GM18526 (cell line): Measurements from ENCODE around the gene MAZ.

Experiments
- POLR2A ChIP-seq: IDR thresholded peaks from 3 replicates; pipeline ENCODE4 v1.6.1; 2011; ENCODE audit not compliant: insufficient read length; ENCODE audit errors: extremely low read depth

Gene MAZ

DNA sequence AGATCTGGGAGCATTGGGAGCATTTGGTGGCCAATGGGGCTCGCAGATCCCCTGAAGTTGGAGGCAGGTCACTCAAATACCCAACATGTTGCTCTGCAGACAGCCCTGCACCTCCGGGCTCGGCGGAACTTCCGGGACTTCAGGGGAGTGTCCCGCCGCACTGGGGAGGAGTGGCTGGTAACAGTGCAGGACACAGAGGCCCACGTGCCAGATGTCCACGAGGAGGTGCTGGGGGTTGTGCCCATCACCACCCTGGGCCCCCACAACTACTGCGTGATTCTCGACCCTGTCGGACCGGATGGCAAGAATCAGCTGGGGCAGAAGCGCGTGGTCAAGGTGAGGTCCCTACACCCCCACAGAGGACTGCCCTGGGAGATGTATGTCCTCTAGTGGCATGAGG lies 30.3 kb downstream of the MAZ start:
- no peak for TF ChIP-seq POLR2A

DNA sequence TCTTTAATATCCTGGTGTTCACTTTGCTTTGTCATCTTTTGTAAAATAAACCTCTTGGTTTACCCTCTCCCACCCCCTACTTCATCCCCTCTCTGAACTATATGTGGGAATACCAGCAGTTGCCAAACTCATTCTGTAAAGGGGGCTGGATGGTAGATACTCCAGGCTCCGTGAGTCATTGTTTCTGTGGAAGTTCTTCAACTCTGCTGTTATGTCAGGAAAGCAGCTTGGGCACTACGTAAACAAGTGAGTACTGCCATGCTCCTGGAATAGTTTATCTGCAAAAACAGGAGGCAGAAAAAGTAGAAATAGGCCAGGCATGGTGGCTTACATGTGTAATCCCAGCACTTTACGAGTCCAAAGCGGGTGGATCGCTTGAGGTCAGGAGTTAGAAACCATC lies 31.5 kb downstream of the MAZ start:
- TF ChIP-seq POLR2A = no peak

DNA sequence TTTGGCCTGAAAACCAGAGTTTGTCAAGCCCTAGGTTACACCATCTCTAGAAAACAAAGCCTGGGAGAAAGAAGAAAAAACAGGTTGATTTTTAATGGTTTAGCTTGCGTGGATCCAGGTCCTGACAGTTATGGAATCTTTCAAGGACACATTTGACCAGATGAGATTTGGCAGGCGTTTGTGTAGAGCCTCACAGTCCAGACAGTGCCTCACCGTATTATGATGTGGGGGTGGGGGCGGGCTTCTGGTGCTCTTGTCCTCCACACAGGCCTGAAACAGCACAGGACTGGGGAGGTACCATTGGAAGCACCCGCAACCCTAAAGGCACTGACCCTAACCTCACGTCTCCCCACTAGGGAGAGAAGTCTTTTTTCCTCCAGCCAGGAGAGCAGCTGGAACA lies 33.5 kb downstream of the MAZ start:
- no peak for TF ChIP-seq POLR2A

DNA sequence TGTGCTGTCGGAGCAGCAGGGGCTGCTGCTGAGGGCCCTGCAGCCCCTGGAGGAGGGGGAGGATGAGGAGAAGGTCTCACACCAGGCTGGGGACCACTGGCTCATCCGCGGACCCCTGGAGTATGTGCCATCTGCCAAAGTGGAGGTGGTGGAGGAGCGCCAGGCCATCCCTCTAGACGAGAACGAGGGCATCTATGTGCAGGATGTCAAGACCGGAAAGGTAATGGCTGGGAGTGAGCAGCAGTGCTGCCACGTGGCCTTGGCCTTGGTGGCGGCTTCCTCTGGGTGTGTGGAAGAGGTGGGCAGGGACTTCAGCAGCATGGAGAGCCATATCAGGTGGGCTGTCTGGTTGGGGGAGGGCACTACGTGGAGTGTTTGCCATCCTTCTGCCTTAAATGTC lies 33.9 kb downstream of the MAZ start:
- TF ChIP-seq POLR2A = no peak

DNA sequence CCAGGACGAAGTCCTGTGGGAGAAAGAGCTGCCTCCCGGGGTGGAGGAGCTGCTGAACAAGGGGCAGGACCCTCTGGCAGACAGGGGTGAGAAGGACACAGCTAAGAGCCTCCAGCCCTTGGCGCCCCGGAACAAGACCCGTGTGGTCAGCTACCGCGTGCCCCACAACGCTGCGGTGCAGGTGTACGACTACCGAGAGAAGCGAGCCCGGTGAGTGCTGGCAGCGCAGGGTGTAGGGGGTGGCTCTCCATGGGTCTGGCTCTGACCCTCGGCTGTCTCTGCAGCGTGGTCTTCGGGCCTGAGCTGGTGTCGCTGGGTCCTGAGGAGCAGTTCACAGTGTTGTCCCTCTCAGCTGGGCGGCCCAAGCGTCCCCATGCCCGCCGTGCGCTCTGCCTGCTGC lies 35.3 kb downstream of the MAZ start:
- TF ChIP-seq POLR2A = no peak

DNA sequence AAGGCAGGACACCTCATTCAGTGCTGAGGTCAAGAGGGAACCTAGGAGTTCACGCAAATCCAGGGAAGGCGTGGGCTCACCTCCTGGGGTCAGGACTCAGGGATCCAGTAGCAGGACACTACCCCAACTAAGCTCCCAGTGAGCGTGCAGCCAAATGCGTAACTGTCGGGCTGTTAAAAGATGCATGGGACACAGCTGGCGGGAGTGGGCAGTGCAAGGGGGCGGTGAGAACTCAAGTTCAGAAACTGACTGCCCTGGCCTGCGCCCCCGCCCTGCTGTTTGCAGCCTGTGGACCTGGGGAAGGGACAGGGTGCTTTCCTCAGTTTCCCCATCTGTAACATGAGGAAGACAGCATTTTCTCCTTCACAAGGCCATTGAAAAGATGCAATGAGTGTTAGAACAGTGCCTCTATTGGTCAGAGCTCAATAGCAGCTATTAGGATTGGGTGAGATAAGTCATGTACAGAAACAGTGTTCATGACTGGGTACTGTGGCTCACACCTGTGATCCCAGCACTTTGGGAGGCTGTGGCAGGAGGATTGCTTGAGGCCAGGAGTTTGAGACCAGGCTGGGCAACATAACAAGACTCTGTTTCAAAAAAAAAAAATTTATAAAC lies 36.5 kb downstream of the MAZ start:
- TF ChIP-seq POLR2A = no peak

DNA sequence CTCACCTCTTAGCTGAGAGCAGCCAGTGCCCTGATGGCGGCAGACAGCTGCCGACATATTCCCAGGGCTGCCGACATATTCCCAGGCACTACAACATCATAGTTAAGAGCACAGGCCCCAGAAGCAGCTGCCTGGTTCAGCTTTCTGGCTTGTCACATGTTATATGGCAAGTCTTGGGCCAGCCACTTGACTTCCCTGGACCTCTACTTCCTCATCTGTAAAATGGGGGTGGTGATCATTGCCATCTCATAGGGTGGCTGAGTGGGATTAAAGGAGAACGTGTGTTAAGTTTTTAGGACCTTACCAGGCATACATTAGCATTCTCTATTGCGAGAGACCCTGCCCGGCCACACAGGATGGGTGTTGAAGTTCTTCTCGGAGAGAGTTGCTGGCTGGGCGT lies 37.6 kb downstream of the MAZ start:
- TF ChIP-seq POLR2A = no peak

DNA sequence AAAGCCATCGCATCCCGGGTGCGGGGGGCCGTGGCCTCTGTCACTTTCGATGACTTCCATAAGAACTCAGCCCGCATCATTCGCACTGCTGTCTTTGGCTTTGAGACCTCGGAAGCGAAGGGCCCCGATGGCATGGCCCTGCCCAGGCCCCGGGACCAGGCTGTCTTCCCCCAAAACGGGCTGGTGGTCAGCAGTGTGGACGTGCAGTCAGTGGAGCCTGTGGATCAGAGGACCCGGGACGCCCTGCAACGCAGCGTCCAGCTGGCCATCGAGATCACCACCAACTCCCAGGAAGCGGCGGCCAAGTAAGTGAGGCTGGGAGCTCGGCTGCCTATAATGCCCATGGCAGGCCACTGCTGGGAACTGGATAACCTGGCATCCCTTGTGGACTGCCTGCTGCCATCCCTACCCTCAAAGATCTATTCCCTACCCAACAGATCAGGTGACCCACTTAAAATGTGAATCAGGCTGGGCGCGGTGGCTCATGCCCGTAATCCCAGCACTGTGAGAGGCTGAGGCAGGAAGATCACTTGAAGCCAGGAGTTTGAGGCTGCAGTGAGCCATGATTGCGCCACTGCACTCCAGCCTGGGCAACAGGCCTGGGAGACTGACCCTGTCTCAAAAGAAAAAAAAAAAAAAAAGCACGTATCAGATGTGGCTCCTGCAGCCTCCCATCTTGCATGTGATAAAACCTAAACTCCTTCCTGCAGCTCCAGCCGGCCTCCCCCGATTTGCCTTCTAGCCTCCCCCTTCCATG lies 38.4 kb downstream of the MAZ start:
- no peak for TF ChIP-seq POLR2A

DNA sequence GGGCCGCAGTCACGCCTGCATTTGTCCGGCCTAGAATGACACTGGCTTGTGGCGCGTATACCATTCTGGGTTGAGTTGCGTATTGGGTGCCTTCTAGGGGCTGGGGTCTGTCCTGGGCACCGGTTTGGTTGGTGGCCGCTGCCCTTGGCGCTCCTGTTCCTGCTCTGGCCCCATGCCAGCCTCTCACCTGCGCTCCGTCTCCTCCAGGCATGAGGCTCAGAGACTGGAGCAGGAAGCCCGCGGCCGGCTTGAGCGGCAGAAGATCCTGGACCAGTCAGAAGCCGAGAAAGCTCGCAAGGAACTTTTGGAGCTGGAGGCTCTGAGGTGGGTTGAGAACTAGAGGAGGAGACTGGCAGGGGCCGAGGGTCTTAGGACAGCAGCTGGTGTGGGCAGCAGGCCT lies 39.3 kb downstream of the MAZ start:
- no peak for TF ChIP-seq POLR2A

DNA sequence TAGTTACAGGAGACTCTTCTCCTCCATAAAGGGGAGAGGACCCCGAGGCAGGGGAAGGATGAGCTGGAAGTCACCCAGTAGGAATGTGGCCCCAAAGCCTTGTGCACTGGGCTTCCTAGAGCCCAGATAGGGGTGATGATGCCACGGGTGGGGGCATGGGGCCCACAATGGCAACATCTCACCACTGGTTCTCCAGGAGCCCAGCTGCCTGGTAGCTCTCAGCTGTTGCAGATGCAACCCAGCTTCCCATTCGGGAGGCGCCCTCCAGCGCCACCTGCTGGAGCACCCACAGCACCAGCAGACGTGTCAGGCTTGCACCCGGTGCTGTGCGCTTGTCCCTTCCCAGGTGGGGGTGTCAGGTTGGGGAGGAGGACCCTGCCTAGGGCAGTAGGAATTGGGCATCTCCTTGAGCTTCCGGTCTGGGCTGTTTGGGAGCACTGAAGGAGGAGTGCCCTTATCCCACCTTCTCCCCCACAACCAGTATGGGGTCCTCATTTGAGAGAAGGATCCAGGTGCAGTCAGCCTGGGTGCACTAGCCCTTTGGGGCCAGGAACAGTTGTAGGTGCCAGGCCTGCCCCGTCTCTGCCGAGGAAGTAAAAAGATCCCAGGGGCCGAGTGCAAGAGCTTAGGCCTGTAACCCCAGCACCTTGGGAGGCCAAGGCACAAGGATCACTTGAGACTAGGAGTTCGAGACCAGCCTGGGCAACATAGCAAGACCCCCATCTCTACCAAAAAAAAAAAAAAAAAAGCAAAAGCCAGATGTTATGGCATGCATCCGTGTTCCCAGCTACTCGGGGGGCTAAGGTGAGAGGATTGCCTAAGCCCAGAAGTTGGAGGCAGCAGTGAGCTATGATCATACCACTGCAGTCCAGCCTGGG lies 42.3 kb downstream of the MAZ start:
- TF ChIP-seq POLR2A = no peak

DNA sequence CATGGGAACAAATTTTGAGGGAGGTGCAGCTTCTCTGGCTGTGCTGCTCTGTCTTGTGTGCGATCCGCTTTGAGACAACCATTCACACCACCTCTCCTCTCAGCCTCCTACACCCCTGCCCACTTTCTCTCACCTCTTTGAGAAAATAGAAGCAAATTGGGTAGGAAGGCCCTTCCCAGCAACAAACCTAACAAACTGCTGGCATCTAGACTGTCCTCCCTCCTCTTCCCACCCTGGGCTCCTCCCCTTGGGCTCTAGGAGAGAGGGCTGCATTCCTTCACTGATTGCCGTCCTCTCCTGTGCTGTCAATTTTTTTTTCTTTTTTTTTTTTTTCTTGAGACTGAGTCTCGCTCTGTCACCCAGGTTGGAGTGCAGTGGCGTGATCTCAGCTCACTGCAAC lies 43.2 kb downstream of the MAZ start:
- no peak for TF ChIP-seq POLR2A

DNA sequence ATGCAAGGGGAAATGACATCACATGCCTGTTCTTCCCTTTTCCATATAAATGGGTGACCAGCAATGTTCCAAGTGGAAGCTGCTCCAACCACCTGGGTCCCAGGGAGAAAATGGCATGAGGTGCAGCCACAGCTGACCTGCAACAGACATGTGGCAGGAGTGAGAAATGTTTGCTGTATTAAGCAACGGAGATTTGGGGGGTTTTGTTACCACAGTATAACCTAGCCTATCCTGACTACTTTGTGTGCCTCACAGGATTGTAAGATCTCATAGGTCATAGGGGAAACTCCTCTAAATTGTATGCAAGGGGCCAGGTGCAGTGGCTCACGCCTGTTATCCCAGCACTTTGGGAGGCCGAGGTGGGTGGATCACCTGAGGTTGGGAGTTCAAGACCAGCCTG lies 44.7 kb downstream of the MAZ start:
- no peak for TF ChIP-seq POLR2A

DNA sequence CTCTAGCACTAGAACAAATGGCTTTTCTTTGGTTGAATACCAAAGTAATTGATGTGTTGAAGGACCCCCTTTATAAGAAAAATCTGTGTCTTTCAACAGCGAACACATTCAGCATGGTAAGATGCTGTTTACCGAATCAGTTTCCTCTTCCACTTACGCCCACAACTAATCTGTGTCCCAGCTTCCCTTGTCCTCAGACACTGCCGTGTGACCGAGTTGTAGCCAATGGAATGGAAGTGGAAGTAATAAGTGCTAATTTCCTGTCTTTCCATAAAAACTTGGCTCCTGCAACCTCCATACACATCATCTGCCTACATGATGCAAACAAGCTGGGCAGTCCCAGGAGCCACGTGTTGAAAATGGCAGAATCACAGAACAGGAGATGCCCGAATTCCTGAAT lies 46.3 kb downstream of the MAZ start:
- TF ChIP-seq POLR2A = no peak

DNA sequence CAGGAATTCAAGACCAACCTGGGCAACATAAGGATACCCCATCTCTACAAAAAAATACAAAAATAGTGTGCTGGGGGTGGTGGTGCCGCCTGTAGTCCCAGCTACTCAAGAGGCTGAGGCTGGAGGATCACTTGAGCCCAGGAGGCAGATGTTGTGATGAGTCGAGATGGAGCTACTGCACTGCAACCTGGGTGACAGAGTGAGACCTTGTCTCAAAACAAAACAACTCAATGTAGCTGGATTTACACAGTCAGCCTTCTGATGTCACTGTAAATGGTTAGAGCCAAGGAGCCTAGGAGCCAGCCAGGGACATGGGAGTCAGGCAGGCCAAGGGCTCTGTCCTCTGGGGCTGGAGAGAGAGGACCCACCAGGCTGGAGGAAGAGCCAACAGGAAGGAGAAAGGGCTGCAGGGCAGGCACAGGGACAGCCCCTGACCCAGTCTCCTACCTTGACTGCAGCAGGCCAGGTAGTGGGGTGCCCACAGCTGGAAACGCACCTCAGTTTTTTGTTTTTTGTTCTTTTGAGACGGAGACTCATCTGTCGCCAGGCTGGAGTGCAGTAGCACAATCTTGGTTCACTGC lies 48.3 kb downstream of the MAZ start:
- no peak for TF ChIP-seq POLR2A

DNA sequence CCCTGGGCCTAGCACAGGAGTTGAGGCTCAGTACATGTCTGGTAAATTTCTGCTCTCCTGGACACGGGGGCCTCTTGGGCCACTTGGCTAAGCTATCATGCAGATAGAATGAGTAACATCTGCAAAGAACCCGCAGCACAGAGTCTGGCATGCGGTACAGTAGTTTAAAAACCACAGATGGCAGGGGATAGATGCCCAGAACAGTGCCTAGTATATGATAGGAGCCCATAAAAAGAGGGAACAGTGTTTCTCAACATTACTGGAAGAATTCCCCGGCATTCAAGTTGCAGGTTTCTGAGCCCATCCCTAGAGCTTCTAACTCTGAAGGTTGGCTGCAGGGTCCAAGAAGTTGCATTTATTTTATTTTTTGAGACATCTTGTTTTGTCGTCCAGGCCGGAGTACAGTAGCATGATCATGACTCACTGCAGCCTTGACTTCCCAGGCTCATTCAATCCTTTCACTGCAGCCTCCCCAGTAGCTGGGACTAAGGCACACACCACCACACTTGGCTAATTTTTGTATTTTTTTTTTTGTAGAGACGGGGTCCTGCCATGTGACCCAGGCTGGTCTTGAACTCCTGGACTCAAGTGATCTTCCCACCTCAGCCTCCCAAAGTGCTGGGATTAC lies 50.9 kb downstream of the MAZ start:
- no peak for TF ChIP-seq POLR2A
